Neutrophil (primary cell): ENCODE results near the gene COMMD1.

Source experiments
- H3K27ac ChIP-seq: fragments of 200-600 bp; sonication (generic); 2 replicates; pipeline ENCODE4 v1.5.1; 2016; ENCODE audit warnings: mild to moderate bottlenecking, moderate library complexity
- H3K27me3 ChIP-seq: fragments of 200-600 bp; sonication (generic); 2 replicates; pipeline ENCODE4 v1.6.0; 2016; ENCODE audit warnings: mild to moderate bottlenecking
- H3K36me3 ChIP-seq: fragments of 200-600 bp; sonication (generic); 2 replicates; pipeline ENCODE4 v1.5.1; 2017
- H3K4me1 ChIP-seq, 2 experiments: fragments of 200-600 bp in 1 of 2; sonication (generic) in 1 of 2; 1 replicate in 1 of 2; 2 replicates in 1 of 2; pipeline versions ENCODE4 v1.5.1 to v1.6.1; 2013 to 2016; ENCODE audit warnings: low read depth in 1 of 2, low read length in 1 of 2, mild to moderate bottlenecking in 1 of 2, moderate library complexity in 1 of 2; ENCODE audit not compliant: control insufficient read depth in 1 of 2, insufficient read depth in 1 of 2
- H3K4me3 ChIP-seq, 2 experiments: fragments of 200-600 bp in 1 of 2; sonication (generic) in 1 of 2; 1 replicate in 1 of 2; 2 replicates in 1 of 2; pipeline ENCODE4 v1.5.1; 2013 to 2016; ENCODE audit warnings: low read depth in 1 of 2, low read length in 1 of 2, mild to moderate bottlenecking in 1 of 2, moderate library complexity in 1 of 2
- H3K9me3 ChIP-seq: fragments of 200-600 bp; sonication (generic); 2 replicates; pipeline ENCODE4 v1.5.1; 2016
- CTCF ChIP-seq: fragments of 200-600 bp; sonication (generic); IDR thresholded peaks from 2 replicates; pipeline ENCODE4 v1.5.1; 2016; ENCODE audit warnings: antibody characterized with exemption

Gene COMMD1

DNA sequence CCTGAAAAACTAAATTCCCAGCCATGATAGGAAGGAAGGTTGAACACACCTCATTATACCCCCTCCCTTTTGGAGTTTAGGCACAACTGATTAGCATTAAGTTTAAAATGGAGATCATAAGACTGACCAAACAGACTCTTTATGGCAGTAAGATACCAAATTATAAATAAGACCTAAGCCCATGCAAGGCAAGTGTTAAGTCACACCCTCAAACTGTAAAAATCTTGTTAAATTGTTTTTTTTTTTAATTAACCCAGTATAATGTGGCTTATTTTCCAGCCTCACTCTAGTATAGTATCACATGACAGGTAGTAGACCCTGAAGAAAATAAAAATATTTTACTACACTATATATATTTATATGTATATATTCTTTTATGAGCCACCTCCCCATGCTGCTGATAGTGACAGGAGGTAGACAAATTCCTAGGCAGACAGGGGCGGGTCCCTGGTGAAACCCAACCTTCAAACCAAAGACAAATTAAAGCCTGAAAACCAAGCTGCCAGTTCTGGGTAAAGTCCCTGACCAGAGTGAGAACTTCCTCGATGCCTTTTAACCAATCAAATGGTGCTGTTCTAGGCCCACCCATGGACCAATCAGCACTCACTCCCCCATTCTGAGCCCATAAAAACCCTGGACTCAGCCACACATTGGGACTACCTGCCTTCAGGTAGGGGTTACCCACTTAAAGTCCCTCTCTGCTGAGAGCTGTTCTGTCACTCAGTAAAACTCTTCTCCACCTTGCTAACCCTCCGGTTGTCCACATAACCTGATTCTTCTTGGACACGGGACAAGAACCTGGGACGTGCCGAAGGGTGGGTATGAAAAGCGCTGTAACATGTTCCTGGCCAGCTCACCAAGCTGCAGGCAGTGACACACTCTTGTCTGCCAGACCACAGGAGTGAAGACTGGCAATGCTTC is 166.5 kb downstream of the COMMD1 start:
- Histone ChIP-seq H3K4me1 (no peaks in the 10 kb centered on the region), H3K9me3 (peaks cover 3% of the 10 kb centered on the region), H3K36me3 (no peaks in the 10 kb centered on the region), H3K27ac (no peak overlapping the region), H3K4me3 (no peak overlapping the region), H3K27me3 (no peaks in the 10 kb centered on the region)
- TF ChIP-seq CTCF: no peak

GRCh38 chr2:62074233-62074632 is 168.8 kb downstream of the COMMD1 start:
- no peaks in the 10 kb centered on the region for H3K4me1 ChIP-seq
- no peak for TF ChIP-seq CTCF
- no peaks in the 10 kb centered on the region for H3K27me3 ChIP-seq
- no peak overlapping the region for H3K4me3 ChIP-seq
- peaks cover 3% of the 10 kb centered on the region for H3K9me3 ChIP-seq
- no peaks in the 10 kb centered on the region for H3K36me3 ChIP-seq
- no peak overlapping the region for H3K27ac ChIP-seq

- Histone ChIP-seq H3K27ac (no peak overlapping the region), H3K27me3 (no peaks in the 10 kb centered on the region), H3K4me3 (no peak overlapping the region), H3K4me1 (no peaks in the 10 kb centered on the region), H3K36me3 (no peaks in the 10 kb centered on the region), H3K9me3 (peaks cover 3% of the 10 kb centered on the region)
- no peak for TF ChIP-seq CTCF
Observed at GRCh38 chr2:62076980-62077638, 171.6 kb downstream of the COMMD1 start.

GRCh38 chr2:62084801-62085200 is 179.3 kb downstream of the COMMD1 start:
- H3K27ac ChIP-seq: no peak overlapping the region
- no peak for TF ChIP-seq CTCF
- H3K27me3 ChIP-seq: no peaks in the 10 kb centered on the region
- H3K36me3 ChIP-seq: no peaks in the 10 kb centered on the region
- no peaks in the 10 kb centered on the region for H3K9me3 ChIP-seq
- H3K4me3 ChIP-seq: no peak overlapping the region
- no peaks in the 10 kb centered on the region for H3K4me1 ChIP-seq

GRCh38 chr2:62089658-62090057 is 184.2 kb downstream of the COMMD1 start:
- Histone ChIP-seq H3K4me1 (no peaks in the 10 kb centered on the region), H3K9me3 (no peaks in the 10 kb centered on the region), H3K27me3 (no peaks in the 10 kb centered on the region), H3K27ac (no peak overlapping the region), H3K36me3 (no peaks in the 10 kb centered on the region), H3K4me3 (no peak overlapping the region)
- no peak for TF ChIP-seq CTCF
